BJ (cell line): ENCODE measurements around the gene LRRC58. TPM values are rescaled to one million over a fixed set of nuclear protein-coding genes. Genes with fewer than 3 reads are reported as not detected.
"Not testable (repeated sequence)": the region's sequence is repeated elsewhere in the genome, so short reads cannot be mapped to it uniquely, and the experiment has no call there.

Experiments
- CTCF ChIA-PET: fragments of 350-600 bp; formaldehyde crosslinking; extraction: SDS; loops from one replicate; lab custom pipeline; 2021; ENCODE audit warnings: antibody characterized with exemption, inconsistent platforms; lab: Yijun Ruan, JAX
- POLR2A ChIA-PET: fragments of 300-600 bp; sonication (Branson Sonifier 250); formaldehyde crosslinking; extraction: SDS; loops from one replicate; lab custom pipeline; 2021; ENCODE audit warnings: antibody characterized with exemption; lab: Charles Lee
- DNase-seq: peaks from one replicate; pipeline ENCODE4 v3.0.0-alpha.2; 2011; ENCODE audit warnings: low read depth
- H3K27me3 ChIP-seq: 2 replicates; pipeline ENCODE4 v1.6.0; 2011; ENCODE audit warnings: low read length; ENCODE audit not compliant: control insufficient read depth, insufficient read depth
- H3K36me3 ChIP-seq: 2 replicates; pipeline ENCODE4 v1.5.1; 2011; ENCODE audit warnings: low read length; ENCODE audit not compliant: control insufficient read depth, insufficient read depth
- H3K4me3 ChIP-seq: 2 replicates; pipeline ENCODE4 v1.5.1; 2011; ENCODE audit warnings: low read depth, mild to moderate bottlenecking, control low read depth, low read length
- CTCF ChIP-seq: IDR thresholded peaks from 2 replicates; pipeline ENCODE4 v1.5.1; 2011; ENCODE audit warnings: low read depth, mild to moderate bottlenecking, control low read depth, inconsistent platforms, low read length, moderate library complexity; ENCODE audit not compliant: insufficient read depth
- polyA plus RNA-seq: library from polyadenylated mRNA; depleted of rRNA; stranded (reverse); fragments of >200 nt; gene quantifications from 2 replicates; pipeline ENCODE4 v1.2.3, GENCODE V29; 2011

Gene LRRC58
- polyA plus RNA-seq, 1 experiment = 6.3 TPM

GRCh38 chr3:120382941-120383447, 33.8 kb upstream of the LRRC58 start:
- no peak for TF ChIP-seq CTCF
- POLR2A ChIA-PET = no interaction called here
- CTCF ChIA-PET = interaction anchor here (0.6 kb wide), 1 partner anchor 18 kb away, joined by 3 read pairs; no protein-coding TSS in a partner anchor
- DNase-seq = no peak
- H3K36me3 ChIP-seq = no peaks in the 10 kb centered on the region
- no peaks in the 10 kb centered on the region for H3K27me3 ChIP-seq
- H3K4me3 ChIP-seq = no peak overlapping the region

- DNase-seq = no peak
- Histone ChIP-seq H3K27me3 (no peaks in the 10 kb centered on the region), H3K4me3 (no peak overlapping the region), H3K36me3 (no peaks in the 10 kb centered on the region)
- POLR2A ChIA-PET = no interaction called here
- TF ChIP-seq CTCF = no peak
- CTCF ChIA-PET = interaction anchor here (1.2 kb wide), 1 partner anchor 177 kb away, joined by 3 read pairs; no protein-coding TSS in a partner anchor
Observed at GRCh38 chr3:120381503-120381902, 32.3 kb upstream of the LRRC58 start.

- DNase-seq, CTCF ChIA-PET, H3K4me3 ChIP-seq, H3K27me3 ChIP-seq, H3K36me3 ChIP-seq, POLR2A ChIA-PET: not testable (repeated sequence)
Observed at GRCh38 chr3:120377948-120378347, 28.8 kb upstream of the LRRC58 start.

GRCh38 chr3:120370463-120370862, 21.3 kb upstream of the LRRC58 start:
- H3K36me3 ChIP-seq = no peaks in the 10 kb centered on the region
- no peak for TF ChIP-seq CTCF
- POLR2A ChIA-PET = no interaction called here

GRCh38 chr3:120369037-120369467, 19.9 kb upstream of the LRRC58 start:
- DNase-seq = no peak
- Histone ChIP-seq H3K4me3 (no peak overlapping the region), H3K36me3 (no peaks in the 10 kb centered on the region), H3K27me3 (peaks cover 8% of the 10 kb centered on the region)
- POLR2A ChIA-PET = no interaction called here
- TF ChIP-seq CTCF = no peak
- CTCF ChIA-PET = no interaction called here

More at GRCh38 chr3:120370463-120370862, 21.3 kb upstream of the LRRC58 start:
- peaks cover 8% of the 10 kb centered on the region for H3K27me3 ChIP-seq
- CTCF ChIA-PET = no interaction called here
- DNase-seq = no peak
- H3K4me3 ChIP-seq = no peak overlapping the region

GRCh38 chr3:120368172-120368571, 19.0 kb upstream of the LRRC58 start:
- ChIA-PET POLR2A (interaction anchor here (0.6 kb wide), 1 partner anchor 21 kb away, joined by 3 read pairs; no protein-coding TSS in a partner anchor), CTCF (no interaction called here)
- DNase-seq = no peak

More at GRCh38 chr3:120368172-120368571, 19.0 kb upstream of the LRRC58 start:
- peaks cover 8% of the 10 kb centered on the region for H3K27me3 ChIP-seq
- no peak overlapping the region for H3K4me3 ChIP-seq
- no peaks in the 10 kb centered on the region for H3K36me3 ChIP-seq
- no peak for TF ChIP-seq CTCF
